GM12878 (cell line): ENCODE results near the gene ACTL6B.
"Not testable (repeated sequence)": the region's sequence is repeated elsewhere in the genome, so short reads cannot be mapped to it uniquely, and the experiment has no call there.

Experiments used
- ATF2 ChIP-seq: IDR thresholded peaks from 2 replicates; pipeline ENCODE4 v1.6.1; 2012; ENCODE audit warnings: low read length, inconsistent platforms
- ATF3 ChIP-seq: IDR thresholded peaks from 2 replicates; pipeline ENCODE4 v1.6.1; 2011; ENCODE audit warnings: low read depth, mild to moderate bottlenecking, low read length, moderate library complexity, borderline replicate concordance; ENCODE audit errors: extremely low read depth
- CHD2 ChIP-seq: IDR thresholded peaks from 2 replicates; pipeline ENCODE4 v1.6.1; 2011; ENCODE audit warnings: low read depth, low read length, improper control_type of control experiment, borderline replicate concordance
- CREB1 ChIP-seq: IDR thresholded peaks from 2 replicates; pipeline ENCODE4 v1.6.1; 2012; ENCODE audit warnings: low read depth, mild to moderate bottlenecking, inconsistent platforms
- EP300 ChIP-seq, 2 experiments: fragments of 150-350 bp in 1 of 2; IDR thresholded peaks; 2 replicates each; pipeline ENCODE4 v1.6.1; 2011 to 2012; ENCODE audit warnings: low read depth in 2 of 2, low read length in 2 of 2, borderline replicate concordance in 1 of 2, improper control_type of control experiment in 1 of 2, inconsistent platforms in 1 of 2; ENCODE audit not compliant: control insufficient read depth in 1 of 2
- PAX5 ChIP-seq: IDR thresholded peaks from 2 replicates; pipeline ENCODE4 v1.6.1; 2011; ENCODE audit warnings: low read depth, low read length, borderline replicate concordance
- PKNOX1 ChIP-seq: fragments of 450-650 bp; IDR thresholded peaks from 2 replicates; pipeline ENCODE4 v1.6.1; 2016; ENCODE audit warnings: mild to moderate bottlenecking
- POLR2A ChIP-seq: IDR thresholded peaks from 2 replicates; pipeline ENCODE4 v1.6.1; 2011; ENCODE audit warnings: low read depth, mild to moderate bottlenecking, low read length
- RCOR1 ChIP-seq: conservative IDR thresholded peaks from 2 replicates; pipeline ENCODE4 v1.6.1; 2012; ENCODE audit warnings: low read depth, low read length, improper control_type of control experiment
- RFX5 ChIP-seq: IDR thresholded peaks from 2 replicates; pipeline ENCODE4 v1.6.1; 2011; ENCODE audit warnings: low read depth, low read length, improper control_type of control experiment
- SREBF2 ChIP-seq: IDR thresholded peaks from 2 replicates; pipeline ENCODE4 v1.6.1; 2012; ENCODE audit warnings: mild to moderate bottlenecking, low read length
- TF ChIP-seq, protein P1 (sequence below), 3 experiments: IDR thresholded peaks in 2 of 3; conservative IDR thresholded peaks in 1 of 3; 2 replicates each; pipeline ENCODE4 v1.5.1; 2011; ENCODE audit warnings: low read depth in 3 of 3, low read length in 3 of 3, mild to moderate bottlenecking in 3 of 3, control low read depth in 2 of 3, moderate library complexity in 2 of 3, inconsistent platforms in 1 of 3, mixed read lengths in 1 of 3; ENCODE audit not compliant: control insufficient read depth in 2 of 3, insufficient read depth in 1 of 3; ENCODE audit errors: extremely low read depth in 1 of 3

GRCh38 chr7:100701089-100701488 lies 44.8 kb upstream of the ACTL6B start:
- TF ChIP-seq, protein P1, sequence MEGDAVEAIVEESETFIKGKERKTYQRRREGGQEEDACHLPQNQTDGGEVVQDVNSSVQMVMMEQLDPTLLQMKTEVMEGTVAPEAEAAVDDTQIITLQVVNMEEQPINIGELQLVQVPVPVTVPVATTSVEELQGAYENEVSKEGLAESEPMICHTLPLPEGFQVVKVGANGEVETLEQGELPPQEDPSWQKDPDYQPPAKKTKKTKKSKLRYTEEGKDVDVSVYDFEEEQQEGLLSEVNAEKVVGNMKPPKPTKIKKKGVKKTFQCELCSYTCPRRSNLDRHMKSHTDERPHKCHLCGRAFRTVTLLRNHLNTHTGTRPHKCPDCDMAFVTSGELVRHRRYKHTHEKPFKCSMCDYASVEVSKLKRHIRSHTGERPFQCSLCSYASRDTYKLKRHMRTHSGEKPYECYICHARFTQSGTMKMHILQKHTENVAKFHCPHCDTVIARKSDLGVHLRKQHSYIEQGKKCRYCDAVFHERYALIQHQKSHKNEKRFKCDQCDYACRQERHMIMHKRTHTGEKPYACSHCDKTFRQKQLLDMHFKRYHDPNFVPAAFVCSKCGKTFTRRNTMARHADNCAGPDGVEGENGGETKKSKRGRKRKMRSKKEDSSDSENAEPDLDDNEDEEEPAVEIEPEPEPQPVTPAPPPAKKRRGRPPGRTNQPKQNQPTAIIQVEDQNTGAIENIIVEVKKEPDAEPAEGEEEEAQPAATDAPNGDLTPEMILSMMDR (IDR thresholded peaks at IDR 0.05 in 2 of 3, conservative IDR thresholded peaks at IDR 0.05 in 1 of 3; ENCODE audit: control insufficient read depth in 2 of 3, extremely low read depth in 1 of 3, insufficient read depth in 1 of 3, low read depth in 3 of 3, low read length in 3 of 3), result not testable (repeated sequence)
- TF ChIP-seq CREB1; CHD2; POLR2A; EP300 (IDR thresholded peaks at IDR 0.05; ENCODE audit: borderline replicate concordance in 1 of 2, control insufficient read depth in 1 of 2, low read depth in 2 of 2, low read length in 2 of 2); ATF3; SREBF2; PAX5; PKNOX1; RFX5; RCOR1; ATF2: not testable (repeated sequence)
